ENCODE results near the gene UBE2E2.

DNA sequence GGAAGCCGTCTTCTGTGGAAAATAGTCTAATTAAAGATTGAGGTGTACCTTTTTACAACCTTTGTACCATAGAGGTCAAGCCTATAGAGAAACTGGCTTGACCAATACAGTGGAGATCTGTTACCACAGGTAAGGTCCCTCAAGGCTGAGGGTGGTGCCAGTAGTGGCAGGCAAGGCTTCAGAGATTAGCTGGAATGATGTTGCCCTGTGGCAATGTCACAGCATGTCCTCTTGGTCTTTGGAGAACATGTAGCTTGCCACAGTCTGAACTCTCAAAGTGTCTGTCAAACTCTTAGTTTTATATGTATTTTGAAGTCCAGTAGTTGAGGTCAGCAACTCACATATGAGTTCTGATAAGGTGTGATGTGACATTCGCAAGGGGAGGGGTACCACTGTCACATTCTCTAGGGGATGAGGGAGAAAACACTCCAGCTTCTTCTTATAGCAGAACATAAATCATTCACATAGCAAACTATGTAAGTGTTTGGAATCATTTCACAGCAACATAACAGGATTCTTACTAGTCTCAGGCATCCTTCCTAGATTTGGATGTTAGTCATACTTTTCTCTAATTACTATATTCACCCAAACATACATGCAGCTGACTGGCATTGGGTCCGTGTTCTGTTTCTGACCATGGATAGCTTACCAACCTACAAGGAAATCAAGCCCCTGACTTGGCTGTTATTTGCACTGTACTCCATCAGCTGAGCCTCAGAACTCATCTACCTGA, 173.6 kb downstream of the UBE2E2 start:
- TF ChIP-seq POLR2A (IDR thresholded peaks at IDR 0.05), result no peak
- TF ChIP-seq, protein P1, sequence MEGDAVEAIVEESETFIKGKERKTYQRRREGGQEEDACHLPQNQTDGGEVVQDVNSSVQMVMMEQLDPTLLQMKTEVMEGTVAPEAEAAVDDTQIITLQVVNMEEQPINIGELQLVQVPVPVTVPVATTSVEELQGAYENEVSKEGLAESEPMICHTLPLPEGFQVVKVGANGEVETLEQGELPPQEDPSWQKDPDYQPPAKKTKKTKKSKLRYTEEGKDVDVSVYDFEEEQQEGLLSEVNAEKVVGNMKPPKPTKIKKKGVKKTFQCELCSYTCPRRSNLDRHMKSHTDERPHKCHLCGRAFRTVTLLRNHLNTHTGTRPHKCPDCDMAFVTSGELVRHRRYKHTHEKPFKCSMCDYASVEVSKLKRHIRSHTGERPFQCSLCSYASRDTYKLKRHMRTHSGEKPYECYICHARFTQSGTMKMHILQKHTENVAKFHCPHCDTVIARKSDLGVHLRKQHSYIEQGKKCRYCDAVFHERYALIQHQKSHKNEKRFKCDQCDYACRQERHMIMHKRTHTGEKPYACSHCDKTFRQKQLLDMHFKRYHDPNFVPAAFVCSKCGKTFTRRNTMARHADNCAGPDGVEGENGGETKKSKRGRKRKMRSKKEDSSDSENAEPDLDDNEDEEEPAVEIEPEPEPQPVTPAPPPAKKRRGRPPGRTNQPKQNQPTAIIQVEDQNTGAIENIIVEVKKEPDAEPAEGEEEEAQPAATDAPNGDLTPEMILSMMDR (IDR thresholded peaks at IDR 0.05), result no peak
- no peak for TF ChIP-seq EP300 (IDR thresholded peaks at IDR 0.05)

Measured in ovary (tissue), 3 donors.